ENCODE measurements around the gene RTKN.

Gene RTKN

DNA sequence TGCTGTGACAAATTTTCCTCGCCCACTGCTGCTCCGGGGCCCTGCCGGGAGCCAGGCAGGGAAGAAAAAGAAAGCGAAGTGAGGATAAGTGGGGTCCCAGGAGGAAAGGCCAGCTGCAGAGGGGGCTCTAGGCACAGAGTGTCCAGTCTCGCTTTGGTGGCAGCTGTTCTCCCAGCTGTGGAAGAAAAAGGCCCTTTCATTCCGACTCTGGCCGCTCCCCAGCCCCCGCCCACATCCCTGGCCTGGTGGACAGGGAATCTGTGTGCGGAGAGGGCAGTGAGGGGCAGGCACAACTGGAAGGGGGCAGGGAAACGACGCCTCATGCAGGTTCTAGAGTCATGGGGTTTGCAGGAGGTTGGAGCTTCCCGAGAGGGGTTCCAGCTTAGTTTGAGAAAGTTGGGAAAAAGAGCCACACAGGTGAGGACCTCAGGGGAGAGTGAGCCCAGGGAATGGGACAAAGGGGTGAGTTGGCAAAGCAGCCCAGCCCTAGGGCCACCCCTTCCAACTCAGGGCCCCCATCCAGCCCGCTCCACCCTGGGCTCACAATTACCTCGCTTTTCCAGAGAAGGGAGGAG lies 1.8 kb downstream of the RTKN start:
- peak; percentile 46 for DNase-seq (ENCODE audit: low read depth)
- peak overlapping the region; percentile 57 for H3K4me3 ChIP-seq (ENCODE audit: control insufficient read depth, low read depth, low read length)
- TF ChIP-seq, protein P1, sequence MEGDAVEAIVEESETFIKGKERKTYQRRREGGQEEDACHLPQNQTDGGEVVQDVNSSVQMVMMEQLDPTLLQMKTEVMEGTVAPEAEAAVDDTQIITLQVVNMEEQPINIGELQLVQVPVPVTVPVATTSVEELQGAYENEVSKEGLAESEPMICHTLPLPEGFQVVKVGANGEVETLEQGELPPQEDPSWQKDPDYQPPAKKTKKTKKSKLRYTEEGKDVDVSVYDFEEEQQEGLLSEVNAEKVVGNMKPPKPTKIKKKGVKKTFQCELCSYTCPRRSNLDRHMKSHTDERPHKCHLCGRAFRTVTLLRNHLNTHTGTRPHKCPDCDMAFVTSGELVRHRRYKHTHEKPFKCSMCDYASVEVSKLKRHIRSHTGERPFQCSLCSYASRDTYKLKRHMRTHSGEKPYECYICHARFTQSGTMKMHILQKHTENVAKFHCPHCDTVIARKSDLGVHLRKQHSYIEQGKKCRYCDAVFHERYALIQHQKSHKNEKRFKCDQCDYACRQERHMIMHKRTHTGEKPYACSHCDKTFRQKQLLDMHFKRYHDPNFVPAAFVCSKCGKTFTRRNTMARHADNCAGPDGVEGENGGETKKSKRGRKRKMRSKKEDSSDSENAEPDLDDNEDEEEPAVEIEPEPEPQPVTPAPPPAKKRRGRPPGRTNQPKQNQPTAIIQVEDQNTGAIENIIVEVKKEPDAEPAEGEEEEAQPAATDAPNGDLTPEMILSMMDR (conservative IDR thresholded peaks at IDR 0.05; ENCODE audit: control insufficient read depth, insufficient read depth, low read depth, low read length) = no peak

GRCh38 chr2:74439373-74439772 lies 2.4 kb downstream of the RTKN start:
- TF ChIP-seq, protein P1 (conservative IDR thresholded peaks at IDR 0.05; ENCODE audit: control insufficient read depth, insufficient read depth, low read depth, low read length) = no peak
- no peak for DNase-seq (ENCODE audit: low read depth)
- peak overlapping the region; percentile 57 for H3K4me3 ChIP-seq (ENCODE audit: control insufficient read depth, low read depth, low read length)

DNA sequence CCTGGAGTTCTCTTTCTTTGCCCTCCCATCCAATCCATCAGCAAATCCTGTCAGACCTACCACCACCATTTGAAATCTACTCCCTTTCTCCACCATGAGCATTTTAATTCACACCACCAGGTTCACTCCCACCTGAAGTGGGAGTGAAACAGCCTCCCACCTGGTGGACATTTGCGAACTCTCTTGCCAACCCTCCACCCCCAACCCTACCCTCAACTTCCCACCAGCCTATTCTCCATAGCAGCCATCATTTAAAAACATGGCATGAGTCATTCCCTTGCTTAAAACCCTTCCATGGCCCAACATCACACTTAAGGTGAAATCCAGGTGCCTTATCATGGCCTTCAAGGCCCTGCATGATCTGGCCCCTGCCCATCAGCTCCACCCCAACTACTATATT lies 3.5 kb downstream of the RTKN start:
- TF ChIP-seq, protein P1 (conservative IDR thresholded peaks at IDR 0.05; ENCODE audit: control insufficient read depth, insufficient read depth, low read depth, low read length) = no peak
- no peak for DNase-seq (ENCODE audit: low read depth)
- no peak overlapping the region for H3K4me3 ChIP-seq (ENCODE audit: control insufficient read depth, low read depth, low read length)

- DNase-seq (ENCODE audit: low read depth) = no peak
- no peak overlapping the region for H3K4me3 ChIP-seq (ENCODE audit: control insufficient read depth, low read depth, low read length)
- TF ChIP-seq, protein P1 (conservative IDR thresholded peaks at IDR 0.05; ENCODE audit: control insufficient read depth, insufficient read depth, low read depth, low read length) = no peak
These were observed 4.7 kb downstream of the RTKN start for GRCh38 chr2:74436848-74437695.

GRCh38 chr2:74436111-74436805 lies 5.5 kb downstream of the RTKN start:
- DNase-seq (ENCODE audit: low read depth) = no peak
- no peak overlapping the region for H3K4me3 ChIP-seq (ENCODE audit: control insufficient read depth, low read depth, low read length)
- TF ChIP-seq, protein P1 (conservative IDR thresholded peaks at IDR 0.05; ENCODE audit: control insufficient read depth, insufficient read depth, low read depth, low read length) = no peak

GRCh38 chr2:74430502-74430901 lies 11.2 kb downstream of the RTKN start:
- no peak for DNase-seq (ENCODE audit: low read depth)
- TF ChIP-seq, protein P1 (conservative IDR thresholded peaks at IDR 0.05; ENCODE audit: control insufficient read depth, insufficient read depth, low read depth, low read length) = no peak
- no peak overlapping the region for H3K4me3 ChIP-seq (ENCODE audit: control insufficient read depth, low read depth, low read length)
